Endothelial cell of umbilical vein (primary cell): ENCODE measurements around the gene CHMP4A. TPM values are rescaled to one million over a fixed set of nuclear protein-coding genes. Genes with fewer than 3 reads are reported as not detected.

Experiments used
- BruUV-seq: library from RNA; stranded (reverse); fragments of 400-500 nt; replicated peaks from 2 replicates; lab custom pipeline; 2021; lab: Mats Ljungman, UMichigan
- CTCF ChIA-PET: fragments of 300-600, 350-600 bp; sonication (Branson Sonifier 250); formaldehyde crosslinking; loops from one replicate; lab custom pipeline; 2021; ENCODE audit warnings: antibody characterized with exemption, inconsistent platforms; lab: Charles Lee
- POLR2A ChIA-PET: fragments of 300-600, 350-600 bp; sonication (Branson Sonifier 250); formaldehyde crosslinking; loops from one replicate; lab custom pipeline; 2021; ENCODE audit warnings: antibody characterized with exemption, inconsistent platforms; lab: Charles Lee
- DNase-seq: peaks from one replicate; pipeline ENCODE4 v3.0.0-alpha.2; 2011; ENCODE audit warnings: low read depth, low spot score
- FAIRE-seq: peaks from 2 replicates; lab custom pipeline; 2011; peaks lifted over from hg19 to GRCh38; lab: Jason Lieb, UNC
- H2AFZ ChIP-seq: 2 replicates; pipeline ENCODE4 v1.6.0; 2012; ENCODE audit warnings: low read depth, low read length, control low read depth, inconsistent platforms
- H3K27ac ChIP-seq: 2 replicates; pipeline ENCODE4 v1.5.1; 2011; ENCODE audit warnings: low read depth, mild to moderate bottlenecking, control low read depth, low read length, moderate library complexity; ENCODE audit not compliant: insufficient read depth
- H3K27me3 ChIP-seq, 2 experiments: 2 replicates each; pipeline versions ENCODE4 v1.6.0 to v1.6.1; 2011; ENCODE audit warnings: low read length in 2 of 2, mixed read lengths in 1 of 2; ENCODE audit not compliant: control insufficient read depth in 2 of 2, insufficient read depth in 2 of 2
- H3K36me3 ChIP-seq, 2 experiments: 2 replicates in 1 of 2; 3 replicates in 1 of 2; pipeline ENCODE4 v1.5.1; 2011; ENCODE audit warnings: low read length in 2 of 2, mild to moderate bottlenecking in 1 of 2, moderate library complexity in 1 of 2; ENCODE audit not compliant: control insufficient read depth in 2 of 2, insufficient read depth in 2 of 2; ENCODE audit errors: extremely low read depth in 1 of 2
- H3K4me1 ChIP-seq: 3 replicates; pipeline ENCODE4 v1.5.1; 2011; ENCODE audit warnings: mild to moderate bottlenecking, low read length; ENCODE audit not compliant: control insufficient read depth, insufficient read depth; ENCODE audit errors: extremely low read depth
- H3K4me2 ChIP-seq: 2 replicates; pipeline ENCODE4 v1.6.1; 2011; ENCODE audit warnings: low read length, control low read depth, mixed read lengths; ENCODE audit not compliant: insufficient read depth
- H3K4me3 ChIP-seq, 3 experiments: fragments of 200-600 bp in 1 of 3; sonication (generic), shearing (Covaris generic) in 1 of 3; replicated peaks in 1 of 3; 2 replicates each; pipeline ENCODE4 v1.5.1; 2011 to 2016; ENCODE audit warnings: control low read depth in 3 of 3, low read length in 3 of 3, mild to moderate bottlenecking in 2 of 3, inconsistent platforms in 1 of 3, low read depth in 1 of 3, moderate library complexity in 1 of 3; ENCODE audit not compliant: insufficient read depth in 1 of 3
- H3K79me2 ChIP-seq: 2 replicates; pipeline ENCODE4 v1.6.0; 2012; ENCODE audit warnings: low read length, inconsistent platforms; ENCODE audit not compliant: control insufficient read depth, insufficient read depth
- H3K9ac ChIP-seq: replicated peaks from 2 replicates; pipeline ENCODE3; 2011; ENCODE audit warnings: low read length, control low read depth; ENCODE audit not compliant: insufficient read depth; ENCODE audit errors: extremely low read depth
- H3K9me1 ChIP-seq: replicated peaks from 3 replicates; pipeline ENCODE4 v1.6.0; 2011; ENCODE audit warnings: mild to moderate bottlenecking, low read length; ENCODE audit not compliant: control insufficient read depth, insufficient read depth; ENCODE audit errors: extremely low read depth
- H3K9me3 ChIP-seq: replicated peaks from 2 replicates; pipeline ENCODE4 v1.5.1; 2012; ENCODE audit warnings: low read length, inconsistent platforms; ENCODE audit not compliant: control insufficient read depth, insufficient read depth
- H4K20me1 ChIP-seq: replicated peaks from 2 replicates; pipeline ENCODE3; 2011; ENCODE audit warnings: mild to moderate bottlenecking, low read length; ENCODE audit not compliant: control insufficient read depth, insufficient read depth; ENCODE audit errors: extremely low read depth
- CTCF ChIP-seq, 2 donors: IDR thresholded peaks; 1 replicate in 1 of 2; 2 replicates in 1 of 2; pipeline ENCODE4 v1.5.1; 2011; ENCODE audit warnings: low read length in 2 of 2, mild to moderate bottlenecking in 2 of 2, moderate library complexity in 2 of 2, control low read depth in 1 of 2, inconsistent platforms in 1 of 2, low read depth in 1 of 2; ENCODE audit not compliant: insufficient read depth in 1 of 2; ENCODE audit errors: extremely low read depth in 1 of 2
- EZH2 ChIP-seq: IDR thresholded peaks from 2 replicates; pipeline ENCODE4 v1.6.1; 2012; ENCODE audit warnings: borderline replicate concordance, low read depth, mild to moderate bottlenecking, moderate library complexity, low read length, inconsistent platforms; ENCODE audit not compliant: severe bottlenecking
- FOS ChIP-seq: IDR thresholded peaks from 2 replicates; pipeline ENCODE4 v1.6.1; 2011; ENCODE audit warnings: mild to moderate bottlenecking, low read length, moderate library complexity, borderline replicate concordance; ENCODE audit not compliant: insufficient read depth
- GATA2 ChIP-seq: IDR thresholded peaks from 2 replicates; pipeline ENCODE4 v1.7.0; 2011; ENCODE audit warnings: low read depth, mild to moderate bottlenecking, moderate library complexity, mixed read lengths, low read length; ENCODE audit not compliant: insufficient read length, insufficient read depth
- JUN ChIP-seq: IDR thresholded peaks from 2 replicates; pipeline ENCODE4 v1.6.1; 2011; ENCODE audit warnings: borderline replicate concordance, low read depth; ENCODE audit not compliant: insufficient read length, insufficient read depth
- MAX ChIP-seq: IDR thresholded peaks from 2 replicates; pipeline ENCODE4 v1.6.1; 2011; ENCODE audit not compliant: insufficient read depth, insufficient read length
- MYC ChIP-seq: IDR thresholded peaks from one replicate; pipeline ENCODE4 v1.6.1; 2011; ENCODE audit warnings: mild to moderate bottlenecking, low read depth, low read length
- POLR2A ChIP-seq: IDR thresholded peaks from 2 replicates; pipeline ENCODE4 v1.6.1; 2012; ENCODE audit warnings: low read depth, mild to moderate bottlenecking, control low read depth, low read length
- dilution Hi-C: fragments of 300-500 bp; cut with MboI; formaldehyde crosslinking; loops from one replicate; pipeline ENCODE4 v1.15.0; 2019; ENCODE audit warnings: low sequenced_read_pairs; ENCODE audit not compliant: extremely low pct_ligation_motif_present
- intact Hi-C: fragments of 100-400 bp; cut with micrococcal nuclease; formaldehyde crosslinking; loops from one replicate; pipeline ENCODE4 v1.10.0; 2022
- polyA plus RNA-seq, 4 experiments: library from polyadenylated mRNA; depleted of rRNA in 3 of 4; stranded (reverse) in 3 of 4; unstranded in 1 of 4; fragments of >200 nt; gene quantifications; 2 replicates each; pipeline versions ENCODE4 v1.2.1 to v1.2.3, GENCODE V29; 2011 to 2012; ENCODE audit warnings: missing spikeins in 1 of 4
- total RNA-seq: library from RNA; stranded (reverse); gene quantifications from 2 replicates; pipeline ENCODE4 v1.2.3, GENCODE V29; 2021

CHMP4A gene
- total and polyA plus RNA-seq, 2 donors (not counting 3 experiments of a cell fraction or from before 2014, with no cell fraction given), result 40.9 to 46.4 TPM

DNA sequence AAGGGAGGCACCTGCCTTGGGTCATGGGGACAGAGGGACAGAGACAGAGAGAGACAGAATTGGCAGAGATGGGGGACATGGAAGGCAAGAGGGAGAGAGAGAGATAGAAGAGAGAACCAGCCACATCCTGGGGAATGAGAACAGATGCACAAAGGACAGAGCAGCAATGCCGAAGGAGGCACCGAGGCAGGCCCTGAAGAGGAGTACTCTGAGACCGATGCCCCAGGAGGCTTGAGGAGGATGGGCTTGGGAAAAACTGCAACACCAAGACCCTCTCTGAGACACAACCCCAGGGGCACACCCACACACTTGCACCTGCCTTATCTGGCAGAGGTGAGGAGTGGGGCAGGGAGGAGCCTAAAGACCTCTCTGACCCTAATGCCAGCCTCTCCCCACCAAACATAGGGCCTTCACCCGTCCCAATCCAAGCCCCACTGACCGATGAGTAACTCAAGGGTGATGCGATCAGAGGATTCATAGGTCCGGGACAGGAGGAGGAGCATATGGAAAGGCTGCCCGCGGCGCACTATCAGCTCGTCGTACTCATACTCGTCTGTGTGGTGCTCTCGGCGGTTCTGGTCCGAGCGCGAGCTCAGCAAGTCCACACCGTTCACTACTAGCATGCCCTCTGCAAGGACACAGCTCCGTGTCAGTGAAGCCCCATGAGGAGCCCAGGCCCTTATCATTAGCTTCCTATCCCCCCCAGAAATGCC lies 48.1 kb upstream of the CHMP4A start:
- Histone ChIP-seq H3K36me3 (peaks cover 0 to 2% of the 10 kb centered on the region in 2 experiments), H3K79me2 (no peaks in the 10 kb centered on the region), H3K9me3 (no peaks in the 10 kb centered on the region), H3K27me3 (no peaks in the 10 kb centered on the region), H3K4me3 (no peak overlapping the region), H3K9me1 (no peaks in the 10 kb centered on the region), H3K4me1 (no peaks in the 10 kb centered on the region), H2AFZ (no peak overlapping the region), H3K9ac (no peak overlapping the region), H3K27ac (no peak overlapping the region), H4K20me1 (no peaks in the 10 kb centered on the region), H3K4me2 (no peak overlapping the region)
- FAIRE-seq (no peak), DNase-seq (no peak)
- dilution Hi-C loops, result no loop called here
- POLR2A ChIA-PET, result no interaction called here
- intact Hi-C loops, result no loop called here
- no peak for TF ChIP-seq MYC
- TF ChIP-seq FOS, result no peak
- TF ChIP-seq EZH2, result no peak
- TF ChIP-seq JUN, result no peak
- no peak for TF ChIP-seq POLR2A
- TF ChIP-seq GATA2, result no peak
- no peak for TF ChIP-seq CTCF (IDR thresholded peaks at IDR 0.05; ENCODE audit: extremely low read depth in 1 of 2, insufficient read depth in 1 of 2, low read depth in 1 of 2, low read length in 2 of 2)
- TF ChIP-seq MAX, result no peak
- CTCF ChIA-PET, result interaction anchor here (1.3 kb wide), 1 partner anchor 10 kb away, joined by 5 read pairs; the partner anchor contains the start of gene RABGGTA
- BruUV-seq, result no TSS peak
